Activated CD4-positive, alpha-beta T cell treated with anti-CD3 and anti-CD28 coated beads, Interleukin-2, amount 50 U/mL, for 1 hour (primary cell): ENCODE measurements around the gene JAML.

Experiments used
- DNase-seq: peaks from one replicate; pipeline ENCODE4 v3.0.0-alpha.2; 2020

Gene JAML

GRCh38 chr11:118215262-118215661, 9.5 kb downstream of the JAML start:
- DNase-seq = peak; percentile 17

DNA sequence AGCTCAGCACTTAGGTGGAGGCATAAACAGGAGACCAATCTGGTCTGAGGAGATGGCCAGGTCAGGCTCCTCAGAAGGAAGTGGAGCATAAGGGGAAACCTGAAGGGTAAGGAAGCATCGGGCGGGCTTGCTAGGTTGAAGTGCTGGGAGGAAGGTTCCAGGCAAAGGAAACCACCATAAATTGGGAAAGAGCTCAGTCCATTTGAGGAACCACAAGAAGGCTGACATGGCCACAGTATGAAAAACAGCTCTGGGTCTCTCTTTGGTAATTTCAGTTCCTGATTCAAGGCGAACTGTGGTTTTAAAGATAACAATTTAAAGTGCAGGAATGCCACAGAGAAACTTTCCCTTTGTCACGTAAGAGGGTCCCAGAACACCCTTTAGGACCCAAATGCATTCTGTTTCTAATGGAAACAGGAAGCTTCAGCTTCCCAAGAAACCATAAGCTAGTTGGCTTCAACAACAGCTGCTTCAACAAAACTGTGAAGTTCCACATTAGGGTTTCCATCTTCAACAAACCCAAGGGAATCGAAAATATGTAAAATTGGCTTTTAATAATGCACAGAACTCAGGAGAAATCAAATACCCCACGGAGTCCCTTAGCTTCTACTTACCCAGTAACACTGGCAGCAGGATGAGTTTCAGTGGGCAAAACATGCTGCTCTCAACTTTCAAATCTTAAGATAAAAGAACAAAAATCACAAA, 10.4 kb downstream of the JAML start:
- no peak for DNase-seq

GRCh38 chr11:118213781-118214180, 11.0 kb downstream of the JAML start:
- no peak for DNase-seq

- DNase-seq = no peak
These were observed 11.6 kb downstream of the JAML start for GRCh38 chr11:118213201-118213600.

DNA sequence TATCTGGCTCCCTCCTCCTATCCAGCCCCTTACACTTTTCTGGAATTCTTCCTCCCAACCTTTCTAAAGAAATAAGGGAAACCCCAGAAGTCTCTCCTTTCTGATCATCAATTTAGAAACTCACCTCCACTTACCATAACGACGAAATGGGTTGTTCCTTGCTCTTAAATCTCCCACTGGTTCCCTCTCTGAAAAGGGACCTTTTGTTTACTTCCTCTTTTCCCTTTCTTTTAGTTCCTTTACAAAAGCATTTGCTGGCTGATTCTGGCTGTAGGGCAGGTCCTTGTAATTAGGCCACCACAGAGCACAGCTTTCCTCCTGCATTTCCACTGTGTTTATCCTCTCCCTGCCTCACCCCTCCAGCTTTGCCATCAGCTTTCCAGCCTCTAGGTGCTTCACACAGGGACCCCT, 12.0 kb downstream of the JAML start:
- no peak for DNase-seq

GRCh38 chr11:118212131-118212725, 12.6 kb downstream of the JAML start:
- DNase-seq = no peak

DNA sequence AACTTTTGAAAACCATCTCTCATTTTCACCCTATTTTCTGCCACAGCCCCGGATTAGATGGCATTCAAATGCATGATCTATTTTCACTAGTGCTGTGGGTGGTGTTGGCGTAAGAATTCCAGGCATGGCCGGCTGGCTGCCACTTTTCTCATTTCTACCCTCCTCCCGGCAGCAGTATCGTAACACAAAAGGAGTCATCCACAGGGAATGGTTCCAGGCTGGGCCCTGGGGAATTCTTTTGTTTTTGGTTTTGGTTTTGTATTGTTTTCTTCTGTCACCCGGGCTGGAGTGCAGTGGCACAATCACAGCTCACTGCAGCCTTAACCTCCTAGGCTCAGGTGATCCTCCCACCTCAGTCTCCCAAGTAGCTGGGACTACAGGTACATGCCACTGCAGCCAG, 13.8 kb downstream of the JAML start:
- DNase-seq = no peak

DNA sequence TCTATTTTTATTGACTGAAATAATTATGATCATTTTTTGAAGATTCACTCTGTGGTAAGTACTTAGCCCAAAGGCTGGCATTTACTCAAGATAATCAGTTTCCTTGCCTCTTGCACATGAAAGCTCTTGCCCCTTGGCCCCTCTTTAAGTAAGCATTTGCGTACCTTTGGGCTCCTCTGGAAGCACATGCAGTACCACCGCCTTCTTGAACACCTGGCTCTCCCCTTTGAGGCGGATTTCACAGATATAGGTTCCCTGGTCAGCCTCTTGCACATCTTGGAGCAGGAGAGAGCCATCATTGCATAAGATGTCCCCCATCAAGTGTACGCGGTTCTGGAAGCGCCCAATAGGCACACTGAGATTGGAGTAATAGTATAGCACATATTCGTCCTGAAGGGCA, 14.5 kb downstream of the JAML start:
- no peak for DNase-seq

GRCh38 chr11:118209033-118209432, 15.8 kb downstream of the JAML start:
- no peak for DNase-seq

- no peak for DNase-seq
These were observed 17.7 kb downstream of the JAML start for GRCh38 chr11:118207079-118207478.

- no peak for DNase-seq
These were observed 18.3 kb downstream of the JAML start for GRCh38 chr11:118206391-118207031.

DNA sequence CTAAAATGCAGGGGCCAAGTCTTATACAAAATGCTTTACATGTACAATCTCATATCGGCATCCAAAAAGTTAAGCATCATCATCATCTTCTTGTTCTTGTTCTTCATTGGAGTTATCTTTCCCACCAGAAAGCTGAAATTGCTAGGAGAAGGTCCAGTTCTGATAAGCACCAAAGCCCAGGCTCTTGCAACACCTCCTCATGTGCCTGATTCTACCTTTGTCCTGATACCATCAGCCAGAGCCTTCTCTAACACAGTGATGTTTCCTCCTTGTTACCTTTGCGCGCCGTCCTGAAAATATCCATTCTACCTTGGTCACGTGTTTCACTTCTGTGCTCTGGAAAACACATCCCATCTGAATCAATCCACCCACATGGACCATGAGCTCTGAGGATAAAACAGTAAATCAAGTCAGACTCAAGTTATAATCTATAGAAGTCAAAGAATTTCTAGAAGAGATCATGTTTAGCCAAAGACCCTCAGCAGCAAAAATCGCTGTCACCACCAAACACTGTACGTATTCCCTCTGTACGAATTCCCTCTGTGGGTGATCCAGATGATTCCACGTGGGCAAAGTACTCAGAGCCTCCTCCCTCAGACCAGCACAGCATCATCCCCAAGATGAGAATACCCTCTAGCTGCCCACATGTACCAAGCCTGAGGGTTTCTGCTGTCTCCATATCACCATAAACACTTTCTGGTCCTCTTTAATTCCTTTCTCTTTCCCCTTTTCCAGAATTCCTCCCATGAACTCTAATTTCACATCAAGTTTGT, 19.0 kb downstream of the JAML start:
- DNase-seq = no peak

- peak; percentile 56 for DNase-seq
These were observed 22.0 kb downstream of the JAML start for GRCh38 chr11:118202599-118203422.

GRCh38 chr11:118201966-118202365, 22.8 kb downstream of the JAML start:
- no peak for DNase-seq

DNA sequence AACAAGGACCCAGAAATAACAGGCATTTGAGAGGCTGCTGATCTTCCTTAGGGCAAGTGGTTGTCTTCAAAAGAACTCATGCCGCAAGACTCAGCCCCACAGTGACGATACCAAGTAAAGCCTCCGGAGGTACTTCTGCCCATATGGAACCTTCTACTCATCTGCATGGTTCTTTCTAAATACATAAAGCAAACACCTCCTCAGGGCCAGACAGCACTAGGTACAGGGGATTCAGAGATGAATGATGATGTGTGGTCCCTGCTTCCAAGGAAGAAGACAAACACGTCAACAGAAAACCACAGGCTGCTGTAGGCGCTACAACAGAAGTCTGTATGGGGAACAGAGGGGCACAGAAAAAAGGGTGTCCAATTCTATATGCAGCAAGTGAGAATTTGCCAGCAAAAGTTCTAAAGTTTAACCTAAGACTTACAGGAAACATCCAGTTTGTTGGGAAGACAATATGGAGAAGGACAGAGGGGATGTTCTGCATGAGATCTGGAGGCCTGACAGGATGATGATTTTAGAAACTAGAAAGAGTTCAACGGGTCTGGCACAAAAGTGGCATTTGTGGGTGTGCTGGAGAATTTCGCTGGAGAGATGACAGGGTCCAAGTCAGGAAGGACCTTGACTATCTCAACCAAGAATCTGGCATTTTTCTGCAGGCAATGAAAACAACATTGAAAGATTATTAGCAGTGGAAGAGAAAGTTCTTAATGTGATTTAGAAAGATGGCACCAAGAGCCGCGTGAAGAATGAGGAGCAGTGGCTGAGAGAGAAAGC, 23.7 kb downstream of the JAML start:
- peak; percentile 23 for DNase-seq

- DNase-seq = no peak
These were observed 24.3 kb downstream of the JAML start for GRCh38 chr11:118200497-118200896.

DNA sequence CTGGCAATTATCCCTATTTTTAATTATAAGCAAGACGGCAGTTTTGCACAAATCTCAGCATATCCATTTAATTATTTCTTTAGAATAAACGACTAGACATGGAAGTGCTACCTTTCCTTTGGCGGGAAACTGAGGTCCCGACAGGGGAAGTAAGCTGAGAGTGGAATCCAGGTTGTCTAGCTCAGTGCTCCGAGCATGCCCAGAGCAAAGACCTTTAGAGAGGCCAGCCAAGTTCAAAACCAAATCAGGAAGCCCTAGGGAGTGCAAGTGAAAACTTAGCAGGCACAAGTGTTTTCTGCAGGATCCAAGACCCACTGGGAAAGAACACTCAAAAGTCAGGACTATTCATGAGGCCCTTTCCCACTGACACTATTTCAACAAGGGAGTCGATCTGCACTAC, 25.7 kb downstream of the JAML start:
- DNase-seq = no peak

DNA sequence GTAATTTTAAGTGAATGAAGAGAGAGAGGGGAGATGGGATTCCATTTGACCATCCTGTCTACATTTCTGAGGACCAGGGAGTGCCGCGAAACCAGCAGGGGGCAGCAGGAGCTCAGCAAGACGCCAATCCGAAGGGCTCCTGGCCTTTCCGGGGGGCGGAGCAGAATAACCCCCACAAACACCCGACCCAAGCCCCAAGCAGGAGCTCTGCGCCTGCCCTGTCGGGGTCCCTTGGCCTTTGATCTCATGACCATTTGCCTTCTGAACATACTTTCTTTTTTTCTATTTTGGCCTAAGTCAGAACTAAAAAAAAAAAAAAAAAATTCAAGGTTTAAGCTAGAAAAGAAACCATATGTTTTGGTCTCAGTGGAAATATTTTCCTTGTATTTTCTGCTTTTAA, 26.4 kb downstream of the JAML start:
- DNase-seq = peak; percentile 83

GRCh38 chr11:118194835-118195627, 29.8 kb downstream of the JAML start:
- DNase-seq = no peak

DNA sequence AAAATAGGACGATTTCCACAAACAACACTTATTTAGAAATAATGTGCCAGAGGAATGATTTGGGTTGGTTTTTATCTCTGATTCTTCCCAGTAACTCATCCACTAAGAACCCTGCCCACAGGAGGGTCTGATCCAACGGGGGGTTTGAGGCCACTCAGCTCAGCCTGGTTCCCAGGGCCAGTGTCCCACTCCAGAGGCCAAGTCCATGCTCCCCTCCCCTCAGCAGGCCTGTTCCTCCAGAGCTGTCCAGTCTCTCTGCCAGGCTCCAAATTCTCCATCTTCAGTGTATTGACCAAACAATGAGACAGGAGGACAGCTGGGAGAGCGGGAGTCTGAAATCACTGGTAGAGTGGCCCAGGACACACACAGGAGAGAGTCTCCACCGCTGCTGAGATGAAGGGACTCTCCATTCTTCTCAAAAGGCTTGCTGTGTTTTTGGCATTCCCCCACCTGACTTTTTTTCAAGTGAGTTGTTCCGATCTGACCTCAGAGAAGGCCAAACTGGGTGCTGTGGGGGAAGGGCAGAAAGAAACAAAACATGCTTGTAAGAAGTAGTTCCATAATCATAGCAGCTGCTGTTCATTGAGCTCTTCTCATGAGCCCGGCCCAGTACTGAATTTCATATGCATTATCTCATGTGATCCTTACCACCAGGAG, 30.8 kb downstream of the JAML start:
- no peak for DNase-seq
